ENCODE measurements around the gene RAP1GAP.
A peak's percentile ranks its signal among the peaks of the same experiment; 100 is the strongest.

RAP1GAP gene

DNA sequence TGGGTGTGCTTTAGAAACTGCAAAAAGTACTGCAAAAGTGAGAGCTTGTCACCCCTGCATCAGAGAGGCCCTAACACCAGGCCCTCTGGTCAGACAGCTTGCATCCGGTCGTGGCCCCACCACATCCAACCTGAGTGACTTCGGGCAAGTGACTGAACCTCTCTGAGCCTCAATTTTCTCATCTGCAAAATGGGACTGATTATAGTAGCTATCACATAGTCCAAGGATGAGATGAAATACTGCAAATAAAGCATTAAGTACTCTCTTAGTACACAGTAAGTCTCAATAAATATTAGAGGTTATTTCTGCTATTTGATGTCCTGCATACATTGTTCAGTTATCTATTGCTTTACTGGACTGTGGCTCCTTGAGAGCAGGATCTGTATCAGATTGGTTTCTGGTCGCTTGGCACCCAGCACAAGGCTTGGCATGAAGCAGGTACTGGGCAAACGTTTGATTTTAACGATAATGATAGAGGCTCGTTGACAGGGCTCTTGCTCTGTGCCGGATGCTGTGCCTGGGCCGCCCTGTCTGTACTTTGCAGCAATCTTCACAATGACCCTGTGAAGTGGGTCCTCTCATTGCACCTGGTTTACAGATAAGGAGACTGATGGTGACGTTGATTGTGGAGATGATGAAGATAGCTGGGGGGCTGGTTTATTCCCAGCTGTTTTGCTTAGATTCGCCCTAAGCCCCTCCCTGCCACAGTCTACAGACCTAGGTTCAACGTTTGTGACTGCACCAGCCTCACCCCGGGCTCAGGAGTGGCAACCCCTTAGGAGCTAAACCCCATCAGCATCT, 43.6 kb downstream of the RAP1GAP start:
- DNase-seq (ENCODE audit: low read depth): no peak

DNA sequence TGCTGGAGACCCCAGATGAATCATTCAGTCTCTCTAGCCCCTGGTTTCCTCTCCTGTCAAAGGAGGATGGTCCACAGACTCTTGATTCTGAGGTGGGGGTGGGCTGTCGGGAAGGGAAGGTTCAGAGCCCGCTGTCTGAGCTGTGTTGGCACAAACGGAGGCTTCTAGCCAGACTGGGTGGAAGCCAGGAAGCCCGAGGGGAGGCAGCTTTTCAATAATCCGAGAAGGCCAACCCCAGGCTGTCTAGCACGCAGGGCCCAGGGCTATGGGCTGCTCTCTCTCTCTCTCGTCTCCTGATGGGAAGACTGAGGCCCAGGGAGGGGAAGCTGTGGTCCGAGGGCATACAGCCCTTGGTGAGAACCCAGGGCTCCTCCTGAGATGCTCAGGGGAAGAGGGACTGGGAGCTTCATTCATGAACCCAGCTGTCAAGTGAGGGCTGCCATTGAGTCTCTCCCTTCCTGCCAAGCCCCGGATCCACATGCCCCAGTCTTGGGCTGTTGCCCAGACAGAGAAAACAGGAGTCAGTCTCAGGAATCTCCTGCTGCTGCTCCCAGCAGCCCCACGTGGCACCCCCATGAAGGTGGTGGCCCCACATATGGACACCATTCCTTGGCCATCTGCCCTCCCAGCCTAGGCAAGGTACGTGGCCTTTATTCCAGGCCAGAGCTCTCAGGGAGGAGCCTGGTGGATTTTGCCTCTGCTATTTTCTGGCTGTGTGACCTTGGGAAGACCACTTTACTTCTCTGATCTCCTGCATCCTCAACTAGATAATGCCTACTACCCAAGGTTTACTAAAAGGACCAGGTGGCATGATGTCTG, 44.4 kb downstream of the RAP1GAP start:
- no peak for DNase-seq (ENCODE audit: low read depth)

DNA sequence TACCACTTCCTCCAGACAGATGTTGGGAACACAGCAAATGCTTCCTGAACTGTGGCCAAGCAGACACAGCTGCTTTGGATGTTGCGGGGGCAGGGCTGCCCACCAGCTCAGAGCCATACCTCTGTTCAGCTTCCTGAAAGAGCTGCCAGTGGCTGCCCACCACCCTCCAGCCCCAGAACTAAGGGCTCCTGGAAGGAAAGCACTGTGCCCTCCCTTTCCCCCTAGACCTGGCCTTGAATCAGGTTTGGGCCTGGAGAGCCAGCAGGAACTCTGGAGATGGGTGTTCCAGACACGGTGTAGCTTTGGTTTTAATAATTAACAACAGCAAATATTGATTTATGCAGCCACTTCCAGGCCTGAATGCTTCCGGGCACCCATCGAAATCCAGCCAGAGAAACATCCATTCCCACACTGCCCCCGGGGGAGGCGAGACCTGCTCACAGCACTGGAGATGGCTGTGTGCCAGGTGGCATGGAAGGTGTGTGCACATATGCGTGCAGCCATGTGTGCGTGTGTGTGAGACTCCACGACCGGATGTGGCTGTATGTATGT, 45.7 kb downstream of the RAP1GAP start:
- DNase-seq (ENCODE audit: low read depth): no peak

DNA sequence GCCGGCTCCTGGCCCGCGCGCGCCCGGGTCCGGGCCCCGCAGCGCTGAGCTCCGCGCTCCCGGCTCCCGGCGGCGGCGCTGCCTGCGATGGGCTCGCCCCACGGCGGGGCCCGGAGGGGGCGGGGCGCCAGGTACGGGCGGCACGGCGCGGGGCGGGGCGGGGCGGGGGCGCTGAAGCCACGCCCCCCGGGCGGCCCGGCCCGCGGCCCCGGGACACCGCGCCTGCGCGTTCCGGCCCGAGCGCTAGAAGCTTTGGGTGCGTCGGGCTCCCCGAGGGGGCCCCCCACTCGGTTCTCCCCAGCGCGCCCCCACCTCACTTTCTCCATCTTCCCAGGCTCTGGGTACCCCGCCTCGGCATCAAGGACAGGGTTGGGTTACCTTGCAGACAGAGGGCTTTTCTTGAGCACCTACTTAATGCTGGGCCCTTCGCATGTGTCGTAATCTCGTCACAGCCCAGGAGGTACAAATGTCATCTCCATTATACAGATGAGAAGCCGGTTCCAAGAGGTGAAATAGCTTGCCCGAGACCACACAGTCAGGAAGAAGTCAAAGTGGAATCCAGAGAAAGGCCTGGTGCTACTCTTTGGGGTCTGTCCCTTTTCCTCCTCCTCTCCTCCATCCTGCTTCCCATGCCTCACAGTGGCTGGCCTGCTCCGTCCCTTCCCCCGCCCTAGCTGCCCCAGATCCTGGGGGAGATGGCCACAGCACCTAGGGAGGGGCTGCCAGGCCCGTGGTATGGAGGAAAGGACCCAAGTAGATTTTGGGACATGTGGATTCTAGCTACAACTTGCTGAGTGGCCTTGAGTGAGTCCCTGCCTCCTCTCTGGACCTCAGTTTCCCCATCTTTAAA, 46.5 kb downstream of the RAP1GAP start:
- DNase-seq (ENCODE audit: low read depth): peak; percentile 45

DNA sequence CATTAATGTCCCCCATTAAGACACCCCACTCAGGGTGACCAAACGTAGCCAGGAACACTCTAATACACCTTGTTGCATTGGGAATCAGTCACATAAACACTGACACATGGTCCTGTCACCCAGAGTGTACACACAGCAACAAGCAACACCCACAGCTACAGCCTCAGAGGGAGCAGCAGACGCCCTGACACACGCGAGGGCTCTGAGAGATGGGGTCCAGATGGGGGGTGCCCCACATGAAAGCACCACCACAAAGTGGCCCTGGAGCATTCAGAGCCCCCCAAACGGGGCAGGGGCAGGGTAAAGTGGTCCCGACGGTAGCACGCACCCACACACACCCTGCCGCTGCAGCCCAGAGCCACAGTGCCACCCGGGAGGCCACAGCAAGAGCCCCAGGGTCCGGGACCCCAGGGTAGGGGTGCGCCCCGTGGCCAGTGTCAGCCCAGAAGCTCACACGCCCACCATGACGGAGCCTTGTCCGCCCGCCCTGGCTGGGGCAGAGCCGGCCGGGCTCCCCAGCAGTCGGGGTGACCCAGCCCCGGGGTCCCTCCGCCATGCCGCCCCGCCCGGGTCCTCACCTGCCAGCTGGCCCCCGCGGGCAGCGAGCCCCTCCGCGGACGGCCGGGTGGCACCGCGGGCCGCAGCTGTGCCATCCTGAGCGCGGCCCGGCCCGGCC, 47.3 kb downstream of the RAP1GAP start:
- DNase-seq (ENCODE audit: low read depth): no peak

DNA sequence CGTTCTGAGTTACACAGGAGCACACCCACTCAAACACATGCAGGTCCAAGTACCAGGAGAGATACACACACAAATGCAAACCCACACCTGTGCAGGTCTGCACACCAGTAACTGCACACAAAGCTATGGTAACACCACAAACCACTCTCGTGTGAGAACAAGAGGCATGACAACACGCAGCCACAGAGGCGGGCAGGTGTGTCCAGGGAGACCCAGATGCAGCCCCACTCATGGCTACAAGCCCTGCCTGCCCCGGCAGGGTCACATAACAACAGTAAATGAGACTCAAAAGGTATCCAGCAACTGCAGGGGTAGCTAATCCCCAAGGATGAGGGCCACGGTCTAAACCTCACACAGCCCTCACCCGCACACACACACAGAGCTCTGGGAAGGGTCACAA, 48.1 kb downstream of the RAP1GAP start:
- DNase-seq (ENCODE audit: low read depth): no peak

DNA sequence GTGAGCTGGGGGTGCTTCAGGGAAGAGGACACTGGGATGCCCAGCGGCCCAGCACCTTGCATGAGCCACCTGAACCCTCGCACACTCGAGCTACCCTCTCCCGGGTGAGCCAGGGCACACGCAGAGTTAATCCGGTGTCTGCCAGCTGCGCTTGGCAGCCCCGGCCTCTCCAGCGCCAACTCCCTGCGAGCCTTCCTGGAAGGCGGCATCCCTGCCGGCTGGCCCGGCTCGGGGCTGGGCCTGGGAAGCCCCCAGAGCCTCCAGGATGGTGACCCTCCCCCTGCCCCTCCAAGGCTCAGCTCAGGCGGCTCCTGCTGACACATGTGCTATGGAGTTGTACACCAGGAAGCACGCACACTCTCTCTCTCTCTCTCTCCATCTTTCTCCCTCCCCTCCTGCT, 48.7 kb downstream of the RAP1GAP start:
- DNase-seq (ENCODE audit: low read depth): no peak

DNA sequence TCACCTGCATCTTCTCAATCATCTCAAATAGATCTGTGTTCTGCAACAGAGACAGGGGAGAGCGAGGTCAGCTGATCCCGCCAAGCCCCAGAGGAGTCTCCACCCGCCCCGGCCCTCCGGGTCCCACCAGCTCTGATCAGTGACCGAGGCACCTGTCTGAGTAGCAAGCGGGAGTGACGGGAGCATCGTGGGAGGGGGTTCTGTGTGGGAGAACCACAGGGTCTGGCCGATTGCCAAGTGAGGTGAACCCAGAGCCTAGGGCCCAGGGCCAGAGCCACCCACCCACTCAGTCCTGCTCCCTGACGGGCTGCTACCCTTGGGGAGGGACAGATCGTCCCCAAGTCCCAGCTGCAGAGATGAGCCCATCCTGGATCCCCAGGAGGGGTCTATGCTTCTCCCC, 49.1 kb downstream of the RAP1GAP start:
- no peak for DNase-seq (ENCODE audit: low read depth)

DNA sequence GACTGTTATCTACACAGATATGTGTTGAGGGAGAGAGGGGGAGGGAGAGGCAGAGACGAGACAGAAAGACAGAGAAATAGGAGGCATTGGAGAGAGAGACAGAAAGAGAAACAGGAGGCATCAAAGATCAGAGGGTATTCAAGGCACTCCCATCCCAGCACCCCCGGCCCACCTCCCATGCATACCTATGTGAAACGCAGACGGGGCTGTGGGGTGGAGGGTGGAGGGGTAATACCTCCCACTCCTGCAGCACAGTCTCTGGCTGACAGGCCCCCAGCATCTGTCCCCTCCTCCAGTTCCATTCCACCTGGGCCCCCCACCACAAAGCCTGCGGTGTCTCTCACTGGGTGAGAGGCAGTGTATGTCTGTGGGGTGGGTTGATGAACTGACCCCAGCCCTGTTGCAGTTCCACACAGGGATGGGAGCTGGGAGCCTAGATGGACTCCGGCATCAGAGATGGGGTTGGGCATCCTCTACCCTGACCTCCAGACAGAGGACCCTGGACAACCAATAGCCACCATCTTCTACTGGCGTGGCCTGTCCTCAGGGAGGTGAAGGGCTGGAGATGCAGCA, 49.7 kb downstream of the RAP1GAP start:
- no peak for DNase-seq (ENCODE audit: low read depth)

DNA sequence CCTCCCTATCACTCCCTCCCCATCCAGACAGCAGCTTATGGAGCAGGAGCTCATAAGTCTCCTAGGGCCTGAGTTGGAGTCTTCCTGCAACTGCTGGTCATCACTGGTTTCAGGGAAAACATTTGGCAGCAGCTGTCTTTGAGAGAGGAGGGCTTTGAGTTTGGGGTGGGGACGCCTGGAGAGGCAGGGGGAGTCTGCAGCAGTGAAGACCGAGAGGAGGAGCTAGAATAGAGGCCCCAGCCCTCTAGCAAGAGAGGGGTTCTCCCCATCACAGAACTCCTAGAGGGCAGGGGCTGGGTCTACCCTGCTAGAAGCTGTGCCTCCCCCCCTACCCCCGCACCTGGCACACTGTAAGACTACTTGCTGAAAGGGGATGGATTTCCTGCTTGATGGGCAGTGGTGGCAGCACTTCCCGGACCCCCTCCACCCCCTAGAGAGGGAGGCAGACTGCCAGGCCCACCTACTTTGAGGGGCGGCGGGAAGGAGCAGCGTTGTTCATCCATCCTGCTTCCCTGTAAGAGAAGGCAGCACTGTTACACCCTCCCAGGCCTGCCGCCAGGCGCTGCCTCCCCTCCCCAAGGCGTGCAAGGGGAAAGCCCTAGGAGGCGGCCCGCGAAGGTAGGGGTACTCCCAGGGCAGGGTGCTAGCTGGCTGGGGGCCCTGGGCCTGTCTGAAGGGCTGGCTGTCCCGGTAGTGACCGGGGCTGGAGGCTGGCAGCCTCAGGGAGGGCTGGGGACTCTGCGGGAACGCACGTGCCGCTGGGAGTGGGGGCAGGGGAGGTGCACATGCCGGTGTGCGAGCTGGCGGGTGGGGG, 50.4 kb downstream of the RAP1GAP start:
- DNase-seq (ENCODE audit: low read depth): no peak

DNA sequence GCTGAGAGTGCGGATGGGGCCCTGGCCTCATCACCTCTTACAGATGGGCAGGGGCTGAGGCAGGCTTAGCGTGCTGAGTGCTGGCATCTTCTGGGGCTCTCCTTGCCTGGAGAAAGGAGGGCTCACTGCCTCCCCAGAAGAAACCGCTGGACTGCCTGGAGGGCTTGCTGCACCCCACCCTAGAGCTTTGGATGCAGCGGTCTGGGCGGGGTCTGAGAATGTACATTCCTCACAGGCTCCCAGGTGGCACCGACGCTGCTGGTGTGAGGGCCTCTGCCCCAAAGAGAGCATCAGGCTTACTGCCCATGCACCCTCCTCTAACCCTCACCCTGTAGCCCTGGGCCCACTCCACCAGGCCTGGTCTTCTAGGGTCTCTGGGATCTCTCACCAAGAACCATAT, 51.1 kb downstream of the RAP1GAP start:
- DNase-seq (ENCODE audit: low read depth): no peak

DNA sequence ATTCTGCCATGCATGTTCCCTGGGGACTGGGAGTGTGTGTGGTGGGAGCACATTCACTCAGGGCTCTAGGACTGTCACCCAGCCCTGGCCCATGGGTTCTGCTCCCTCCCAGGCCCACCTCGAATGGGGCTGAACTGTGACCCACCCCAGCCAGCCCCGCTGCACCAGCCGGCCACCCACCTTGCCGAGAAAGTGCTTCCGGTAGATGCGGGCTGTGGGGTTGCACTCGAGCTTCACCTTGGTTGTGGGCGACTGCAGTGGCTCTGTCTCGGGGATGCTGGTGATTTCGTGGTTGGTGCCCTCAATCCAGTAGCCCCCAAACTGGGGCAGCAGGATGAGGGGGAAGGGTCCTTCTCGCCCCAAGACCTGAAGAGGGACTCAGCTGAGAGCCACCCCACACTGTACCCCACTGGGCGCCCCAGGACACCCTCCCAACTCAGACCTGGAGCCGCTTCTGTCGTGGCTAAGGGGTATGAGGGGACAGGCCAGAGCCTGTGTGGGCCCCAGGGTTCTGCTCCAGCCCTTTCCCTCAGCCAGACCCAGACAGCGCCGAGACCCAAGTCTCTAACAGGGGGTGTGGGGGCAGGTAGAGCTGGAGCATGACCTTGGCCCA, 51.9 kb downstream of the RAP1GAP start:
- DNase-seq (ENCODE audit: low read depth): no peak

DNA sequence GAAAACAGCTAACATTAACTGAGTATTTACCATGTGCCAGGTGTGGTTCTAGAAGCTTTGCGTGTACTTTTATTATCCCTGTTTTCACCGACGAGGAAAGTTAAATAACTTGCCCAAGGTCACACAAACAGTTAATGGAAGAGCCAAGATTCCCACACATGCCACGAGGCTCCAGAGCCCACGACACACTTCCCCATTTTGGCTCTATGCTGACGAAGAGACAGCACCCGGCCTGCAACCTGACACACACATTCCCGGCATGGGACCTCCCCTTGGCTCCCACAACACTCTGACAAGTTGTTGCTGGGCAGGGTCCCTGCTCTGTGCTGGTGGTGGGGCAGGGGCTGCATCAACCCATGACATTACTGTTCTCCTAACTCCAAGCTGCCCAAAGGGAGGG, 52.8 kb downstream of the RAP1GAP start:
- no peak for DNase-seq (ENCODE audit: low read depth)

DNA sequence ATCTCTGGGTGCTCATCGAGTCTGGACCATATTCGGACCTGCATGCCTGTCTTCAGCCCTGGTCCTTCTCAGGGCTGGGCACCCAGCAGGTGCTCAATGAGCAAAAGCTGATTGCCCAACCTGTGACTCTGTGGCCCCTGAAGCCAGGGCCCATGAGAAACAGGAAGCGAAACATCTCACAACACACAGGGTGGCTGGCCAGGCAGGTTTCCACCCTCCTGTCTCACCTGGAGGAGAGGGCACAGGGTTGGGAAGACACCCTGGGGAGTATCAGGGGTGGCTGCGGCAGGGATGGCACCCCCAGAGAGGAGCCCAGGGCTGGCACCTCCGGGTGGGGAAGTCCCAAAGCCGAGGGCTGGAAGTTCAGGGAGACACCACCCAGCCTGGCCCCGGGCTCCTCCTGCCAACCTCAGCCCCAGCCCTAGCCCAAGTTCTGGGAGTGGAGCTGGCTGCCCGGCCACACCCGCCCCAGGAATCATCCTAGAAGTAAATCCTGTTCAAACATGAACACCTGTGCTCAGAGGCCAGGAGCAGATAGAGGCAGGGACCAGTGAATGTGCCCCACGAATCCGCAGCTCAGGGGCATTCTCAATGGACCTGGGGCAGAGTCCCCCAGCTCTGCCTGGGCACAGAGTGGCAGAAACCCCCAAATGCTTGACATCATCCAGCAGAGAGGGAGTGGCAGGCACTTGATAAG, 54.6 kb downstream of the RAP1GAP start:
- DNase-seq (ENCODE audit: low read depth): no peak

DNA sequence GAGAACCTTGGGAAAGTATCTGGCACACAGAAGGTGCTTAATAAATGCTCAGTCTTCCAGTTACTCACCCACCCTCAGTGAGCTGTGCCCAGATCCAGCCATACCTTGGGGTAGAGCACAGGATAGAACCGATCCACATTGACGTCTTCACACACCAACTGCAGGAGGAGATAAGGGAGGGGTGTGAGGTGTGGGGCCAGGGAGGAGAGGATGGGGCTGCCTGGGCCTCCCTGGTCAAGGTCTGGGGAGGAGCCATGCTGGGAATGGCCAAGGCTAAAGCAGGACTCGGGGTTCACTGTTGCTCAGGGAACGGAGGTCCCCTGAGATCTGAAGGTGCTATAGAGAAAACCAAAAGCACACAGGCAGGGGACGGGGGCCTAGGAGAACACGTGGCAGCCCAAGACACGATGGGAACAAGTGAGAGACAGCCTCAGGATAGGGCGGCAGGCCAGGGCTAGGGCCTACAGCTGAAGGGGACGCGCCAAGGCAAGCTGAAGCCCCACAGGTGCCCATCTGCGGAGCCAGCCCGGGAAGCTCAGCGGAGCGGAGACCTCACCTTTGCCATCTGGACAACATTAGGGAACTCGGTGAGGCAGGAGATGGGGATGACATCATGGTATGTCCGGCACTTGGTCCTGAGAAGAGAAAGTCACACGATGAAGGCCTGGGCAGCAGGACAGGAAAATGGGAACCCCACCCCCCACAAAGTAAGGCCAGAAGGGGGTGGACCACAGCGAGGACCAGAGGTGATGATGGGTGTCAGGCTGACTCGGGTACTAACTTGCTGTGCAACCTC, 55.9 kb downstream of the RAP1GAP start:
- DNase-seq (ENCODE audit: low read depth): no peak

DNA sequence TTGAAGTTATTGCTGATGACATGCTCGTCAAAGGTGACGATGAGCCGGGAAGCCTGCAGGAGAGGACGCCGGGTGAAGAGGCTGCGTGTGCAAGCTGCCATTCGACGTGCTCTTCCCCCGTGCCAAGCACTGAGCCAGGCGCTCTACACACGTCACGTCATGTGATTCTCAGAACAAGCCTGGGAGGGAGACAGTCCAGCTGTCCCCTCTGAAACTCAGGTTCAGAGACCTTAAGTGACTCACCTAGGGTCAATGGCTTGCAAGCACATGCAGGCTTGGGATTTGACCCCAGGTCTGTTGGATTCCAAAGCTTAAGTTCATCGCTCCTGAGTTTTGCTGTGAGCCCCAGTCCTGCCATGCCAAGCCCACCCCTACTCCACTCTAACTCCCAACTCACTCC, 57.1 kb downstream of the RAP1GAP start:
- DNase-seq (ENCODE audit: low read depth): no peak

DNA sequence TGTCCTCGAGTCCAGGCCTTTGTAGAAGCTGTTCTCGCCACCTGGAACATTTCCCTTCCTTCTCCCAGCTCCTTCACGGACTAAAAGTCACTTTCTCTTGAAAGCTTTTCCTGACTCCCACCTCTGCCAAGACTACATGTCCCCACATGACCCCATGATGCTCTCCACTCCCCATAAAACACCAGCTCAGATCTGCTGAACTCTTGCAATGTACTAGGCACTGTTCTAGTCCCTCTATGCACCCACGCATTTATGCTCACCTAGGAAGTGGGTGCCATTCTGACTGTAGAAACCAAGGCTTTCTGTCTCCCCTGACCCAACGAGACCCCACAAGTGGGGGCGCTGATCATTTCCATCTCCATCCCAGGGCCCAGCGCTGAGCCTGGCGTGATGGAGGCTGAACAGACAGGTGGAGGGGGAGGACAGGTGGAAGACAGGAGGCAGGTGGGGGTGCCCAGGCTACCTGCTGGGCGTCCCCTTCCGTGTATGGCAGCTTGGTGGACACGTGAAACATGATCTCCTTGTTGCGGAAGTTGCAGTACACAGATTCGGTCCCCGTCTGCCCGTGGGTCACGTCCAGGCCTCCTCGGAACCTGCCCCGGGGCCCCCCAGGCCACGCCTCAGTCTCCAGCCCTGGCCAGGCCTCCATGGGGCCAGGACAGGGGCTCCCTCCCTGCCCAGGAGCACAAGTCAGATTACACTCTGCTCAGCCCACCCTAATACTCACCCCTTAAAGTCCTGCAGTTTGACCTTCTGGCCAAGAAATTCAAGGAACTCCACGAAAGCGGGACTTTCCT, 58.0 kb downstream of the RAP1GAP start:
- no peak for DNase-seq (ENCODE audit: low read depth)

DNA sequence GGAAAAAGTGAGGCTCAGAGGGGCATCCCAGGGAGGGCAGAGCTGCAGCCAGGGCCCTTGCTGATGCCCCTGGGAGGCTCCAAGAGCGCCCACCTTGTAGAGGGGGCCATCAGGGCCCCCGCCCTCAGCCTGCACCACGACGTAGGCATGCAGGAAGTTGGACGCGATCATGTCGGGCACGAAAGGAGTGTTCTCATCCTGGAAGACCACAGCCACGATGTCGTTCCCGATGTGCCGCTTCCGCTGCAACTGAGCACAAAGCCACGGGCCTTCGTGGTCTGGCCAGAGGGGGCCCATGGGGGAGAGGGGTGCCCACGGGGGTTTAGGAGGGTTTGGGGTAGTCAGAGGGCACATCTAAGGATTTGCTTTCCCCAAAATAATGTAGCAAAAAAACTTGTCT, 59.1 kb downstream of the RAP1GAP start:
- DNase-seq (ENCODE audit: low read depth): no peak
